GM12864 (cell line): ENCODE results near the gene ELOB.
A peak's percentile ranks its signal among the peaks of the same experiment; 100 is the strongest.
"Not testable (repeated sequence)": the region's sequence is repeated elsewhere in the genome, so short reads cannot be mapped to it uniquely, and the experiment has no call there.

Source experiments
- DNase-seq: peaks from one replicate; pipeline ENCODE4 v3.0.0-alpha.2; 2011; ENCODE audit warnings: low read depth
- H3K4me3 ChIP-seq: 2 replicates; pipeline ENCODE4 v1.5.1; 2011; ENCODE audit warnings: mild to moderate bottlenecking, low read depth, low read length, control low read depth
- TF ChIP-seq, protein P1 (sequence below): IDR thresholded peaks from 2 replicates; pipeline ENCODE4 v1.5.1; 2011; ENCODE audit warnings: low read depth, mild to moderate bottlenecking, moderate library complexity, low read length, control low read depth, inconsistent platforms; ENCODE audit errors: missing control alignments

ELOB gene

DNA sequence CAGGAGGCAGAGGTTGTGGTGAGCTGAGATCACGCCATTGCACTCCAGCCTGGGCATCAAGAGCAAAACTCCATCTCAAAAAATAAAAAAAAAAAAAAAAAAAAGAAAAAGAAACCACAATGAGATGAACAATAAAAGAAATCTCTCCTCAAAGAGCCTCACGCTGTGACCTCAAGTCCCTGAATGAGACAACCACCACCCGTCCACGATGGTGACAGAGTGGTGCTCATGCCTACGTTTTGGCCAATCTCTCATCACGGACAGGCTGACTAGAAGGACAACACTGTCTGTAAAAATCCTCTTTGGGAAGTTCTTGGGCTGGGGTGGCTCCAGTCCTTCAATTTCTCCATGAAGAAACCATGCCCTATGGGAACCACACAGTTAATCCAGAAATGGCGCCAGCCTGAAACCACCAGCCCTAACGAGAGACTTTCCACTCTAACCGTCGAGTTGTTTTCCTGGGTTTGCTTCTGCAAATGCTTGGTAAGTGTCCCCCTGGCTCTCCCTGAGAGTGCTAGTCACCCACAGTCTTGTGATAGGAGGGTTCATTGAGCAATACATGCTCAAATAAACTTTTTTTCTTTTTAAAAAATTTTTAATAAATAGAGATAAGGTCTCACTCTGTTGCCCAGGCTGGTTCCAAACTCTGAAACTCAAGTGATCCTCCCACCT, 42.1 kb downstream of the ELOB start:
- no peak for DNase-seq
- TF ChIP-seq, protein P1, sequence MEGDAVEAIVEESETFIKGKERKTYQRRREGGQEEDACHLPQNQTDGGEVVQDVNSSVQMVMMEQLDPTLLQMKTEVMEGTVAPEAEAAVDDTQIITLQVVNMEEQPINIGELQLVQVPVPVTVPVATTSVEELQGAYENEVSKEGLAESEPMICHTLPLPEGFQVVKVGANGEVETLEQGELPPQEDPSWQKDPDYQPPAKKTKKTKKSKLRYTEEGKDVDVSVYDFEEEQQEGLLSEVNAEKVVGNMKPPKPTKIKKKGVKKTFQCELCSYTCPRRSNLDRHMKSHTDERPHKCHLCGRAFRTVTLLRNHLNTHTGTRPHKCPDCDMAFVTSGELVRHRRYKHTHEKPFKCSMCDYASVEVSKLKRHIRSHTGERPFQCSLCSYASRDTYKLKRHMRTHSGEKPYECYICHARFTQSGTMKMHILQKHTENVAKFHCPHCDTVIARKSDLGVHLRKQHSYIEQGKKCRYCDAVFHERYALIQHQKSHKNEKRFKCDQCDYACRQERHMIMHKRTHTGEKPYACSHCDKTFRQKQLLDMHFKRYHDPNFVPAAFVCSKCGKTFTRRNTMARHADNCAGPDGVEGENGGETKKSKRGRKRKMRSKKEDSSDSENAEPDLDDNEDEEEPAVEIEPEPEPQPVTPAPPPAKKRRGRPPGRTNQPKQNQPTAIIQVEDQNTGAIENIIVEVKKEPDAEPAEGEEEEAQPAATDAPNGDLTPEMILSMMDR = no peak

DNA sequence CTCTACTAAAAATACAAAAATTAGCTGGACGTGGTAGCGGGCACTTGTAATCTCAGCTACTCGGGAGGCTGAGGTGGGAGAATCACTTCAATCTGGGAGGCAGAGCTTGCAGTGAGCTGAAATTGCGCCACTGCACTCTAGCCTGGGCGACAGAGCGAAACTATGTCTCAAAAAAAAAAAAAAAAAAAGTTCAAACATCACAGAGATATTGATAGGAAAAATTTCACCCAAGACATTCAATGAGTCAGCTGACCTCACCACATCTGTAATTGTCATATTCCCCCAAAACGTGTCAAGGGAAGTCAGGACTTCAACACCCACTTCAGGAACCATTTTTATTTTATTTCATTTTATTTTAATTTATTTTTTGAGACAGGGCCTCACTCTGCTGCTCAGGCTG, 49.0 kb downstream of the ELOB start:
- H3K4me3 ChIP-seq = no peak overlapping the region
- TF ChIP-seq, protein P1 = no peak

More for the DNA sequence above, 42.1 kb downstream of the ELOB start:
- no peak overlapping the region for H3K4me3 ChIP-seq

DNA sequence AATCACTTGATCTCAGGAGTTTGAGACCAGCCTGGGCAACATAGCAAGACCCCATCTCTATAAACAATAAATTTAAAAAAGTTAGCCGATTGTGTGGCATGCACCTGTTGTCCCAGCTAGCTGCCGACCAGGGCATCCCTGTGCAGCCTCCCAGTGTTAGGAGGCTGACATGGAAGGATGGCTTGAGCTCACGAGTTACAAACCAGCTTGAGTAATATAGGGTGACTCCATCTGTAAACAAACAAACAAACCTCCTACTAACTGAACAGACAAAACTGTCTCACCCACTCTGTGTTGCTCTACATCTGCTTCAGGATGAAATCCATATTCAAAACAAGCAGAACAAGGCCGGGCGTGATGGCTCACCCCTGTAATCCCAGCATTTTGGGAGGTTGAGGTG, 50.2 kb downstream of the ELOB start:
- H3K4me3 ChIP-seq = no peak overlapping the region
- no peak for DNase-seq
- TF ChIP-seq, protein P1 = no peak

More for the DNA sequence above, 49.0 kb downstream of the ELOB start:
- no peak for DNase-seq

DNA sequence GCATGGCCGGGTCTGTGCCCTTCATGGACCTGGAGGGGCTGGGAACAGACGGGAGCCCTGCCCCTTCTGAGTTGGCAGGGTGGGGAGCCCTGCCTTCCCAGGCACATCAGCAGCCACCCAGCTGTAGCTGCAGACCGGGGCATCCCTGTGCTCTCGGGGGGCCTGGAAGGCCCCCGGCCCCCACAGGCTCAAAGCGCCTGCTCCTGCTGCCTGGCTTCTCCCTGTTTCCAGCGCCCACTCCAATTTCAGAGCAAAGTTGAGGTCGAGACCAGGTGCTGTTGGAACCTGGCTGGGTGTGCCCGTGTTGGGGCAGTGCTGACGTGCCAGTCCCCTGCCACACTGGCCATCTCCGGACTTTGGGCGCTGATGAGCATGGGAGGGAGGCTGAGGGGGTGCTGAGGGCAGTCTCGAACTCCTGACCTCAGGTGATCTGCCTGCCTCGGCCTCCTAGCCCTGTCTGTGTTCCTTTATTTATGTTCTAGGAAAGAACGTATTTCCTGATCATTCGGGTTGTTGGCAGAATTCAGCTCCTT, 52.2 kb downstream of the ELOB start:
- no peak for DNase-seq
- no peak overlapping the region for H3K4me3 ChIP-seq
- TF ChIP-seq, protein P1 = no peak

DNA sequence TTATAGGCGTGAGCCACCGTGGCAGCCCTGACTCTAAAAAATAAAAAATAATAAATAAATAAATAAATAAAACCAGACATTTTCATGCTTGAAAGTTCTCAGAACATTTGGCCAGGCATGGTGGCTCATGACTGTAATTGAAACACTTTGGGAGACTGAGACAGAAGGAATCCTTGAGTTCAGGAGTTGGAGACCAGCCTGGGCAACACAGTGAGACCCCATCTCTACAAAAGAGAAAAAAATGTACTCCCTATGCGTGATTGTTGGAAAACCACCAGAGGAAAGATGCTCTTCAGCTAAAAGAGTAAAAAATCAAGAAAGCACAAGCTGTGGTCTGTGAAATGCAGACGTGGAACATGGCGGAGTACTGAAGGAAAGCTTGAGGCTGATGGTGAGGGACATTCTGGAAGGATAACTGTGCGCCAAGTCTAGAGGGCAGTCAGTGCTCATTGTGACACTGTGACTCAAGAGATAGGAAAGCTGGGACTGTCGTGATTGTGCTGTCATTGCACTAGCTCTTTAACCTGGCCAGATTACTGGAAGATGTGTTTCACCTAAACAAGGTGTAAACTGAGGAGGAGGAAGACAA, 52.9 kb downstream of the ELOB start:
- H3K4me3 ChIP-seq = no peak overlapping the region
- TF ChIP-seq, protein P1 = no peak
- no peak for DNase-seq

DNA sequence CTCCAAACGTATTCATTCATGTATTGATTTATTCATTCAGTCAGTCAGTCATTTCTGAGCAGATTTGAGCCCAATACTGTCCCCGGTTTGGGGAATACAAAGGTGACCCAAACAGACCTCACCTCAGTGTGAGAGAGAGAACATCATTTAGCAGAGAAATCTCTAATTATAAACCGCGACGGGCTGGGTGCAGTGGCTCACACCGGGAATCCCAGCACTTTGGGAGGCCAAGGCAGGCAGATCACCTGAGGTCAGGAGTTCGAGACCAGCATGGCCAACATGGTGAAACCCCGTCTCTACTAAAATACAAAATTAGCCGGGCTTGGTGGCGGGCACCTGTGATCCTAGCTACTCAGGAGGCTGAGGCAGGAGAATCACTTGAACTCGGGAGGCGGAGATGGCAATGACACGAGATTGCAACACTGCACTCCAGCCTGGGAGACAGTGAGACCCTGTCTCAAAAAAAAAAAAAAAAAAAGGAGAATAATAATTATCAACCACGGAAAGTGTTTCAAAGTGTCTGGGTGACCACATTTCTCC, 55.4 kb downstream of the ELOB start:
- not testable (repeated sequence) for DNase-seq
- peak overlapping the region; percentile 44 for H3K4me3 ChIP-seq
